ENCODE data around the gene AIFM2.

Gene AIFM2

GRCh38 chr10:70163448-70163847 is 30.8 kb upstream of the AIFM2 start:
- no peaks in the 10 kb centered on the region for H3K9me3 ChIP-seq (ENCODE audit: insufficient read depth, low read length, severe bottlenecking)
- DNase-seq: no peak
- no peak for TF ChIP-seq CTCF (IDR thresholded peaks at IDR 0.05; ENCODE audit: borderline replicate concordance, extremely low read depth, low read length, poor library complexity, severe bottlenecking)
- no peak for TF ChIP-seq EZH2 (IDR thresholded peaks at IDR 0.05; ENCODE audit: borderline replicate concordance, low read depth, low read length, severe bottlenecking)
- H3K4me2 ChIP-seq (ENCODE audit: insufficient read depth, low read length): peak overlapping the region; percentile 16; the same call in 1 of the 2 replicates
- no peak overlapping the region for H3K27ac ChIP-seq (ENCODE audit: low read length)
- peaks cover 70% of the 10 kb centered on the region for H3K36me3 ChIP-seq (ENCODE audit: insufficient read depth, low read length)
- peaks cover 91% of the 10 kb centered on the region for H3K79me2 ChIP-seq (ENCODE audit: insufficient read depth, low read length)
- no peak overlapping the region for H3K4me3 ChIP-seq (ENCODE audit: low read depth in 1 of 2, low read length in 2 of 2)
- ATAC-seq (ENCODE audit: insufficient read depth, low read depth): no peak
- H3K9ac ChIP-seq (ENCODE audit: low read depth, low read length): no peak overlapping the region
- H3K27me3 ChIP-seq (ENCODE audit: insufficient read depth, low read length, poor library complexity): no peaks in the 10 kb centered on the region
- H2AFZ ChIP-seq (ENCODE audit: low read depth, low read length): no peak overlapping the region
- peaks cover 66% of the 10 kb centered on the region for H4K20me1 ChIP-seq (ENCODE audit: insufficient read depth, low read length)
- H3K4me1 ChIP-seq (ENCODE audit: insufficient read depth, low read length): peaks cover 49% of the 10 kb centered on the region

GRCh38 chr10:70162892-70163201 is 30.2 kb upstream of the AIFM2 start:
- Histone ChIP-seq H3K4me3 (ENCODE audit: low read depth in 1 of 2, low read length in 2 of 2) (no peak overlapping the region), H2AFZ (ENCODE audit: low read depth, low read length) (no peak overlapping the region), H3K36me3 (ENCODE audit: insufficient read depth, low read length) (peaks cover 71% of the 10 kb centered on the region), H4K20me1 (ENCODE audit: insufficient read depth, low read length) (peaks cover 65% of the 10 kb centered on the region), H3K79me2 (ENCODE audit: insufficient read depth, low read length) (peaks cover 89% of the 10 kb centered on the region), H3K27ac (ENCODE audit: low read length) (no peak overlapping the region), H3K9me3 (ENCODE audit: insufficient read depth, low read length, severe bottlenecking) (no peaks in the 10 kb centered on the region), H3K9ac (ENCODE audit: low read depth, low read length) (no peak overlapping the region), H3K27me3 (ENCODE audit: insufficient read depth, low read length, poor library complexity) (no peaks in the 10 kb centered on the region), H3K4me2 (ENCODE audit: insufficient read depth, low read length) (no peak overlapping the region), H3K4me1 (ENCODE audit: insufficient read depth, low read length) (peaks cover 43% of the 10 kb centered on the region)
- peak; percentile 59 for DNase-seq
- peak; percentile 93 for ATAC-seq (ENCODE audit: insufficient read depth, low read depth)
- TF ChIP-seq EZH2 (IDR thresholded peaks at IDR 0.05; ENCODE audit: borderline replicate concordance, low read depth, low read length, severe bottlenecking) (no peak), CTCF (IDR thresholded peaks at IDR 0.05; ENCODE audit: borderline replicate concordance, extremely low read depth, low read length, poor library complexity, severe bottlenecking) (no peak)

GRCh38 chr10:70162151-70162891 is 29.7 kb upstream of the AIFM2 start:
- peaks cover 37% of the 10 kb centered on the region for H3K4me1 ChIP-seq (ENCODE audit: insufficient read depth, low read length)
- H3K4me2 ChIP-seq (ENCODE audit: insufficient read depth, low read length): no peak overlapping the region
- ATAC-seq (ENCODE audit: insufficient read depth, low read depth): peak; percentile 65
- H3K36me3 ChIP-seq (ENCODE audit: insufficient read depth, low read length): peaks cover 75% of the 10 kb centered on the region
- H4K20me1 ChIP-seq (ENCODE audit: insufficient read depth, low read length): peaks cover 59% of the 10 kb centered on the region
- H3K9ac ChIP-seq (ENCODE audit: low read depth, low read length): no peak overlapping the region
- no peak overlapping the region for H3K4me3 ChIP-seq (ENCODE audit: low read depth in 1 of 2, low read length in 2 of 2)
- TF ChIP-seq EZH2 (IDR thresholded peaks at IDR 0.05; ENCODE audit: borderline replicate concordance, low read depth, low read length, severe bottlenecking) (no peak), CTCF (IDR thresholded peaks at IDR 0.05; ENCODE audit: borderline replicate concordance, extremely low read depth, low read length, poor library complexity, severe bottlenecking) (no peak)
- no peak for DNase-seq
- no peak overlapping the region for H2AFZ ChIP-seq (ENCODE audit: low read depth, low read length)
- no peaks in the 10 kb centered on the region for H3K27me3 ChIP-seq (ENCODE audit: insufficient read depth, low read length, poor library complexity)
- peaks cover 83% of the 10 kb centered on the region for H3K79me2 ChIP-seq (ENCODE audit: insufficient read depth, low read length)
- no peaks in the 10 kb centered on the region for H3K9me3 ChIP-seq (ENCODE audit: insufficient read depth, low read length, severe bottlenecking)
- H3K27ac ChIP-seq (ENCODE audit: low read length): no peak overlapping the region

All from DND-41 (cell line).